CD4-positive, alpha-beta memory T cell (primary cell): ENCODE measurements around the gene EVX2. TPM values are rescaled to one million over a fixed set of nuclear protein-coding genes. Genes with fewer than 3 reads are reported as not detected.
A peak's percentile ranks its signal among the peaks of the same experiment; 100 is the strongest.

Source experiments
- CTCF ChIA-PET: fragments of 350-600 bp; sonication (Branson Sonifier 250); formaldehyde crosslinking; loops from one replicate; lab custom pipeline; 2021; ENCODE audit warnings: inconsistent platforms; ENCODE audit not compliant: partially characterized antibody; lab: Charles Lee
- POLR2A ChIA-PET: fragments of 350-600 bp; sonication (Branson Sonifier 250); formaldehyde crosslinking; loops from one replicate; lab custom pipeline; 2021; ENCODE audit not compliant: partially characterized antibody; lab: Charles Lee
- DNase-seq, 5 donors: peaks; one replicate each; pipeline versions ENCODE4 v3.0.0 to v3.0.0-alpha.2; 2020 to 2022; ENCODE audit warnings: mixed read lengths in 1 of 5
- H3K27ac ChIP-seq: one replicate; pipeline ENCODE4 v1.7.0; 2013; ENCODE audit warnings: low read depth, low read length
- H3K27me3 ChIP-seq: 2 replicates; pipeline ENCODE4 v1.7.0; 2013; ENCODE audit warnings: mild to moderate bottlenecking, low read length, moderate library complexity; ENCODE audit not compliant: insufficient read depth
- H3K36me3 ChIP-seq: 2 replicates; pipeline ENCODE4 v1.7.0; 2013; ENCODE audit warnings: mild to moderate bottlenecking, low read length, moderate library complexity; ENCODE audit not compliant: insufficient read depth
- H3K4me1 ChIP-seq: 2 replicates; pipeline ENCODE4 v1.7.0; 2013; ENCODE audit warnings: mild to moderate bottlenecking, low read length, moderate library complexity; ENCODE audit not compliant: insufficient read depth
- H3K4me3 ChIP-seq, 2 donors: one replicate each; pipeline ENCODE4 v1.7.0; 2013; ENCODE audit warnings: low read length in 2 of 2, mild to moderate bottlenecking in 1 of 2
- H3K9me3 ChIP-seq, 2 donors: one replicate each; pipeline ENCODE4 v1.7.0; 2013; ENCODE audit warnings: low read length in 2 of 2, control low read depth in 1 of 2; ENCODE audit not compliant: control insufficient read depth in 1 of 2
- H3K27ac Mint-ChIP-seq, 7 donors: one replicate each; pipeline ENCODE4 v1.8.0; 2020 to 2021; ENCODE audit warnings: mixed read lengths in 7 of 7, mild to moderate bottlenecking in 6 of 7, inconsistent platforms in 3 of 7, moderate library complexity in 3 of 7
- H3K27me3 Mint-ChIP-seq, 2 donors: one replicate each; pipeline ENCODE4 v1.8.0; 2020 to 2021; ENCODE audit warnings: mixed read lengths in 2 of 2
- H3K36me3 Mint-ChIP-seq, 2 donors: one replicate each; pipeline ENCODE4 v1.8.0; 2020 to 2021; ENCODE audit warnings: mixed read lengths in 2 of 2, inconsistent platforms in 1 of 2, mild to moderate bottlenecking in 1 of 2
- H3K4me1 Mint-ChIP-seq, 4 donors: one replicate each; pipeline ENCODE4 v1.8.0; 2020 to 2021; ENCODE audit warnings: mixed read lengths in 4 of 4, mild to moderate bottlenecking in 1 of 4
- H3K4me3 Mint-ChIP-seq, 8 donors: one replicate each; pipeline ENCODE4 v1.8.0; 2020 to 2021; ENCODE audit warnings: mixed read lengths in 8 of 8, mild to moderate bottlenecking in 7 of 8, moderate library complexity in 6 of 8, inconsistent platforms in 3 of 8
- H3K9me3 Mint-ChIP-seq, 8 donors: one replicate each; pipeline ENCODE4 v1.8.0; 2020 to 2021; ENCODE audit warnings: mixed read lengths in 8 of 8, mild to moderate bottlenecking in 5 of 8, inconsistent platforms in 3 of 8, moderate library complexity in 1 of 8
- intact Hi-C: fragments of 100-400 bp; cut with micrococcal nuclease; formaldehyde crosslinking; loops from one replicate; pipeline ENCODE4 v1.15.1; 2023
- polyA plus RNA-seq, 2 donors: library from polyadenylated mRNA; unstranded; fragments of 300-500 nt; fragmentation: Illumina TruSeq; gene quantifications; one replicate each; pipeline ENCODE4 v1.2.3, GENCODE V29; 2021
- total RNA-seq, 2 experiments: library from RNA; stranded (reverse); gene quantifications; one replicate each; pipeline ENCODE4 v1.2.3, GENCODE V29; 2021

Gene EVX2
- total and polyA plus RNA-seq, 4 experiments from 2014 or later: not detected

DNA sequence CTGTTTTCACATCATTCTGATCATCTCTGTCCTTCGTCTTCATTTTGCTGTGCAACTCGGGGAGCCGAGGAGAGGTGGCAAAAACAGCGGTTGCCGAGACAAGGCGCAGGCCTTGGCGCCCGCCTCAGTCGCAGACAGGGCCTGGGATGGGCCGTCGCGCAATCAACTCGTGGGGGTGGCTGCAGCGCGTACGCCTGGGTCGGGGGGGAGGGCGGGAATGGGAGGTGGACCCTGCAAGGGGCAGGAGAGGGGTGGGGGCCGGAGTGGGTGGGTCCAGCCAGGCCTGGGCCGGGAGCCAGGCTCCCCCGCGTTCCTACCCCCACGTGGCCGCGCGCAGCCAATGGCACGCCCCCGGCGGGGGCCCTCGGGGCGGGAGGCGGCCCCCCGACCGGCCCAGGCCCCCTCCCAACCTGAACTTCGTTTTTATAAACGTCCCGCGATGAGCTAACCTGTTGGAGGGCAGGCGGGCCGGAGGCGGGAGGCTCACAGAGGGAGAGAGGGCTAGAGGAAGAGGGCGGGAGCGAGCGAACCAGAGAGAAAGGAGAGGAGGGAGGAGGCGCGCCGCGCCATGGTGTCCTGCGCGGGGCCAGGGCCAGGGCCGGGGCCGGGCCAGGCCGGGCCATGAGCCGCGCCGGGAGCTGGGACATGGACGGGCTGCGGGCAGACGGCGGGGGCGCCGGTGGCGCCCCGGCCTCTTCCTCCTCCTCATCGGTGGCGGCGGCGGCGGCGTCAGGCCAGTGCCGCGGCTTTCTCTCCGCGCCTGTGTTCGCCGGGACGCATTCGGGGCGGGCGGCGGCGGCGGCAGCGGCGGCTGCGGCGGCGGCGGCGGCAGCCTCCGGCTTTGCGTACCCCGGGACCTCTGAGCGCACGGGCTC, 8.7 kb upstream of the EVX2 start, which contains the start of gene HOXD13:
TSS of gene HOXD13 (plus strand) at position 452 of the 875 bp plus-strand sequence. CDS start at position 622, 170 bp downstream.
- peak within 1 kb of the TSS in 1 of 2 donors; percentile 7 for H3K4me3 ChIP-seq
- Mint-ChIP-seq H3K27ac (peak within 1 kb of the TSS in 6 of 7 donors; percentile 30 to 92 (median 72)), H3K27me3 (peaks cover 78 to 84% of the 10 kb centered on the region in 2 donors), H3K4me1 (peaks cover 16 to 64% (median 31%) of the 10 kb centered on the region in 4 donors), H3K36me3 (peaks cover 7 to 8% of the 10 kb centered on the region in 2 donors), H3K4me3 (peak within 1 kb of the TSS; percentile 22 to 85 (median 61)), H3K9me3 (peaks cover 0 to 47% (median 33%) of the 10 kb centered on the region in 8 donors)
- ChIA-PET POLR2A (no interaction called here), CTCF (no interaction called here)
- H3K9me3 ChIP-seq: no peaks in the 10 kb centered on the region
- H3K27ac ChIP-seq: no peak within 1 kb of the TSS
- H3K27me3 ChIP-seq: peaks cover 89% of the 10 kb centered on the region
- peaks cover 30% of the 10 kb centered on the region for H3K4me1 ChIP-seq
- no peak for DNase-seq
- H3K36me3 ChIP-seq: no peaks in the 10 kb centered on the region
- intact Hi-C loops: loop anchor here (5.0 kb wide), 1 partner anchor 1755 kb away; no protein-coding TSS in a partner anchor

DNA sequence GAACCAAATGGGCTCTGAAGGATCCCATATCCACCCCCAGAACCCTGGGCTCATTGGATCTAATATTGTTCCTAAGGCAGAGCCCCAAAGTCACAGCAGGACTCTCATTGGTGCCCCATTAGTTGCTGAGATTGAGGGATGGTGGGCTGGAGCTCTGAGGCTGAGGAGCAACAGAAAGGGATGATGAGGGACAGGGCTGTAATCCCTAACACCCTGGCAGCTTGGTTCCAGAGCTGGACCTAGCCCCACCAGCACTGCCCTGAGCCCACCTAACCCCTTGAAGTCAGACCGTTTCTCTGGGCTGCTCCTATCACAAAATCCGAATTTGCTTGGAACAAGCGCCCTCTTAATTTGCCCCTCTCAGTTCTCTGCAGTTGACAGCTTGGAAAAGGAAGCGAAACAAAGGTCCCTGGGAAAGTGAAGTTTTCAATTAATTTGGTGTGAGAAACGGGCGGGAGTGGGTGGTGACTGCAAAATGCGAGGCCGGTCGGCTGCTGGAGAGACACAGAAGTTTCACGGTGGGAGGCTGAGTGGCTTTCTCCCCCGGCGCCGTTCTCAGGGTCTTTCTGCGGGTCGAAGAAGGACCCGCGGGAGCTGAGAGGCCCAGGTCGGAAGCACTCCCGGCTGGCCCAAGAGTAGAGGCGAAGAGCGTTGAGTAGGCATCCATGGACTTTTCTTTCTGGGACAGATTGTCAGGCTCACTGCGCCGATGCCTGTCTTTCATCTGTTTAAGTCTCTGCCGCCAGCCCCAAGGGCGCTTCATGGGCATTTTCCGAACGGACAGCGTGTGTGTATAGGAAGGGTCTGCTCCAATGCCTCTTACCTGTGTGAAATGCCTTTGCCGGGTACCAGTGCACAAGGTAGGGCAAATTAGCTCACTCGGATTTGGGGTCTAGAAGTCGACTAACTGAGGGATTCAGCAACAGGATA, 7.8 kb upstream of the EVX2 start:
- H3K27ac Mint-ChIP-seq: peak overlapping the region in 6 of 7 donors; percentile 30 to 92 (median 66)

DNA sequence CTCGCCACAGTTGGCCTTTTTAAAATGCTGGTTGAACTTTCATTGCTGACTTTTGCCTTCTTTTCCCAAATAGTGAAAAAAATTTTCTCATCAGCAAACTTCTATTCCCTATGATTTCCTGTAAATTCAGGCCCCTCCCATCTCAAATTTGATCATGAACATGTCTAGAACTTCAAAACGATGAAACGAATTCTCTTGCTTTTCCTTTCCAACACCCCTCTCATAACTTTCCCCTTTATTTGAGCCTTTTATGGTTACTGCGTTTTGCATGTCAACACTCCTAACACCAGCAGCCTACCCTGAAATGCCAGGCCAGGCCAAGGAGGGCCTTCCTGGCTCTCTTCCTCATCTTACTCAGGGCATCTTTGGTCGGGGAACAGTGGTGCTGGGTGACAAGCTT, 7.1 kb upstream of the EVX2 start:
- Histone ChIP-seq H3K27me3 (peaks cover 89% of the 10 kb centered on the region), H3K4me1 (peaks cover 16% of the 10 kb centered on the region), H3K27ac (no peak overlapping the region), H3K36me3 (no peaks in the 10 kb centered on the region), H3K4me3 (no peak overlapping the region), H3K9me3 (no peaks in the 10 kb centered on the region)
- Mint-ChIP-seq H3K9me3 (peaks cover 0 to 58% (median 42%) of the 10 kb centered on the region in 8 donors), H3K4me1 (peaks cover 8 to 56% (median 23%) of the 10 kb centered on the region in 4 donors), H3K27me3 (peaks cover 76 to 81% of the 10 kb centered on the region in 2 donors), H3K36me3 (peaks cover 7 to 8% of the 10 kb centered on the region in 2 donors), H3K27ac (peak overlapping the region in 3 of 7 donors; percentile 24 to 74 (median 66)), H3K4me3 (peak overlapping the region in 1 of 8 donors; percentile 70)
- POLR2A ChIA-PET: no interaction called here
- intact Hi-C loops: loop anchor here (5.0 kb wide), 1 partner anchor 1754 kb away; no protein-coding TSS in a partner anchor
- DNase-seq: no peak
- CTCF ChIA-PET: no interaction called here

More for the DNA sequence above, 7.8 kb upstream of the EVX2 start:
- no peak for DNase-seq
- POLR2A ChIA-PET: no interaction called here
- peak overlapping the region; percentile 22 to 73 (median 61) for H3K4me3 Mint-ChIP-seq
- H3K36me3 Mint-ChIP-seq: peaks cover 7 to 8% of the 10 kb centered on the region in 2 donors
- H3K9me3 Mint-ChIP-seq: peaks cover 0 to 53% (median 40%) of the 10 kb centered on the region in 8 donors
- Histone ChIP-seq H3K4me1 (peaks cover 20% of the 10 kb centered on the region), H3K9me3 (no peaks in the 10 kb centered on the region), H3K36me3 (no peaks in the 10 kb centered on the region), H3K27ac (no peak overlapping the region), H3K4me3 (no peak overlapping the region), H3K27me3 (peaks cover 89% of the 10 kb centered on the region)
- H3K27me3 Mint-ChIP-seq: peaks cover 78 to 83% of the 10 kb centered on the region in 2 donors
- intact Hi-C loops: loop anchor here (5.0 kb wide), 1 partner anchor 1754 kb away; no protein-coding TSS in a partner anchor
- H3K4me1 Mint-ChIP-seq: peaks cover 11 to 59% (median 24%) of the 10 kb centered on the region in 4 donors
- CTCF ChIA-PET: no interaction called here

DNA sequence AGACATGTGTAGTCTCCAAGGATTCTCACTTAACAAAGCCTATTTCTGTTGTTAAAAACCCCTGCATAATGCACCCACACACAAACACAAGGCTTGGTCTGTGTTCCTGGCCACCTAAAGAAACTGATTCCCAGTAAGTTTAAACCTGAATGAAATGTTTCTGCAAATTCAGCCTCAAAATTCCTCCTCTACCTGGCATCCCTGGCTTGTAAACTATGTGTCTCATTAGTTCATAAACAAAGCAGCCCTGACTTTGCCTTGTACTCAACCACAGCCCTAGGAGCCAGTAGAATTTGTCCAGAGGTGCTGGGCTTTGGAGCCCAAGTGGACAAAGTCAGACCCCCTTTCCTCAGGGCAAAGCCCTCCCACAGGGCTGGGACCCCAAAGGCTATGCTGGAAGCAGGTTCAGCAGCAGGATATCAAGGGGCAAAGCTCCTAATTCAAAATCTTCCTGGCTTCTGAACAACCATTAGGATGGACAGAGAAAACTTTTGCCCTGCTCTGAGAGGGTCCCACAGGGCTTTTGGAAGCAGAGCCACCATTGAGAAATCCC, 6.2 kb upstream of the EVX2 start:
- Mint-ChIP-seq H3K4me3 (no peak overlapping the region), H3K4me1 (peaks cover 8 to 63% (median 23%) of the 10 kb centered on the region in 4 donors), H3K36me3 (peaks cover 7 to 10% of the 10 kb centered on the region in 2 donors), H3K27ac (peak overlapping the region in 1 of 7 donors; percentile 57), H3K9me3 (peaks cover 0 to 60% (median 39%) of the 10 kb centered on the region in 8 donors), H3K27me3 (peaks cover 70 to 78% of the 10 kb centered on the region in 2 donors)
- Histone ChIP-seq H3K27ac (no peak overlapping the region), H3K27me3 (peaks cover 89% of the 10 kb centered on the region), H3K4me3 (no peak overlapping the region), H3K9me3 (no peaks in the 10 kb centered on the region), H3K4me1 (peaks cover 16% of the 10 kb centered on the region), H3K36me3 (no peaks in the 10 kb centered on the region)
- intact Hi-C loops: loop anchor here (2.0 to 5.0 kb wide), 2 partner anchors 399 to 1753 kb away; no protein-coding TSS in a partner anchor
- ChIA-PET CTCF (interaction anchor here (1.4 to 1.8 kb wide), 2 partner anchors 8 to 399 kb away, joined by 5 to 6 read pairs; no protein-coding TSS in a partner anchor), POLR2A (no interaction called here)
- no peak for DNase-seq

DNA sequence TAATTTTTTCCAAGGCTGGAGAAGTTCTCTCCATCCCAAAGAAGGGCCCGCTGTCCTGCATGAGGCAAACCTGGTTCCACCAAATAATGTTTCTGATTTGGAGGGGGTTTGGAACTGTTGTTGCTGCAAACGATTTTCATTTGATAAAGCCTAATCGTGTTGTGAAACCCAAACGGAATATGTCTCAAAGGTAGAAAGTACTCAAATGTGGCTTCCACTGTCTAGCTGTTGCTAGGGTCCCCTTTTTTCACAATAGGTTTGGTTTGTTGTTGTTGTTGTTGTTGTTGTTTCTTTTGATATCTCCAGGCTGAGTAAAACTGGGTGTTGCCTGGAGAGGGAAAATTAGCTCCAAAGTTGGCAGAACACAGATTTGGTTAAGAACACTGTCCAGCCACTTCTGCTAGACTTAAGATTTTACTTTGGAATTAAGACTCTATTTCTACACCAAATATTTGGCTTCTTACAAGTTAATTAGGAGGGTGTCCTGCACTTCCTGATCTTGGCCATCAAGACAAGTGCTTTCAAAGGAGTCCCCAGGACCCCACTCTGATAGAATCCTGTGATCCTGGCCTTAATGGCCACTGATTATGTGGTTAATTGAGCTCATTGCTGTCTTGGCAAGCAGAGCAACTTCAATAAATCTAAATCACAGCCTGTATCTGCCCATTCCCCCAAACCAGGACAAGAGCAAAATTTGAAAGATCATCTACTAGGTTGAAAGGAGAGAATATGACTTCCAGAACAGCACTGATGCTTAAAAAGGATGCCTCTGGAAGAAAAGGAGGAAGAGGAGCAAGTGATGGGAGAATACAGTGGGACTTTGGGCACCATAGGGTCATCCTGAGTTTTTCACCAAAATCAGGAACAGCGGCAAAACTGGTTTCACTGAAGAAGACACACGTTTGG, 5.4 kb upstream of the EVX2 start:
- Mint-ChIP-seq H3K27ac (peak overlapping the region in 2 of 7 donors; percentile 46 to 57), H3K4me1 (peaks cover 8 to 67% (median 23%) of the 10 kb centered on the region in 4 donors), H3K4me3 (peak overlapping the region in 2 of 8 donors; percentile 4 to 13), H3K36me3 (peaks cover 7 to 9% of the 10 kb centered on the region in 2 donors), H3K27me3 (peaks cover 68 to 76% of the 10 kb centered on the region in 2 donors), H3K9me3 (peaks cover 0 to 60% (median 43%) of the 10 kb centered on the region in 8 donors)
- ChIA-PET CTCF (interaction anchor here (0.5 to 1.8 kb wide), 3 partner anchors 8 to 583 kb away, joined by 3 to 6 read pairs (median 5); no protein-coding TSS in a partner anchor), POLR2A (interaction anchor here (0.7 kb wide), 1 partner anchor 10 kb away, joined by 3 read pairs; the partner anchor contains the start of gene HOXD12)
- no peak for DNase-seq
- intact Hi-C loops: loop anchor here (1.0 to 2.0 kb wide), 2 partner anchors 7 to 398 kb away; no protein-coding TSS in a partner anchor
- H3K36me3 ChIP-seq: no peaks in the 10 kb centered on the region
- peaks cover 88% of the 10 kb centered on the region for H3K27me3 ChIP-seq
- H3K9me3 ChIP-seq: no peaks in the 10 kb centered on the region
- no peak overlapping the region for H3K27ac ChIP-seq
- peaks cover 16% of the 10 kb centered on the region for H3K4me1 ChIP-seq
- no peak overlapping the region for H3K4me3 ChIP-seq
